Astrocyte (in vitro differentiated cells and primary cell): Measurements from ENCODE around the gene LY9. TPM values are rescaled to one million over a fixed set of nuclear protein-coding genes. Genes with fewer than 3 reads are reported as not detected.

Experiments
- DNase-seq: peaks from one replicate; pipeline ENCODE4 v3.0.0-alpha.2; 2010; ENCODE audit warnings: low read depth
- FAIRE-seq: peaks from 2 replicates; lab custom pipeline; 2011; peaks lifted over from hg19 to GRCh38; lab: Jason Lieb, UNC
- H2AFZ ChIP-seq: 2 replicates; pipeline ENCODE4 v1.6.0; 2012; ENCODE audit warnings: low read depth, low read length, inconsistent platforms
- H3K27ac ChIP-seq: 2 replicates; pipeline ENCODE4 v1.5.1; 2011; ENCODE audit warnings: low read depth, low read length, inconsistent platforms
- H3K27me3 ChIP-seq: 2 replicates; pipeline ENCODE4 v1.6.0; 2011; ENCODE audit warnings: low read length, inconsistent platforms; ENCODE audit not compliant: insufficient read depth
- H3K36me3 ChIP-seq: 2 replicates; pipeline ENCODE4 v1.5.1; 2011; ENCODE audit warnings: low read length, inconsistent platforms; ENCODE audit not compliant: insufficient read depth
- H3K4me1 ChIP-seq: 2 replicates; pipeline ENCODE4 v1.5.1; 2011; ENCODE audit warnings: low read length, inconsistent platforms; ENCODE audit not compliant: insufficient read depth
- H3K4me2 ChIP-seq: 2 replicates; pipeline ENCODE4 v1.6.0; 2012; ENCODE audit warnings: low read length, inconsistent platforms
- H3K4me3 ChIP-seq: 2 replicates; pipeline ENCODE4 v1.5.1; 2011; ENCODE audit warnings: low read depth, mild to moderate bottlenecking, low read length, inconsistent platforms; ENCODE audit not compliant: insufficient read depth
- H3K79me2 ChIP-seq: 2 replicates; pipeline ENCODE4 v1.6.0; 2012; ENCODE audit warnings: mild to moderate bottlenecking, low read length, inconsistent platforms; ENCODE audit not compliant: insufficient read depth
- H3K9ac ChIP-seq: 2 replicates; pipeline ENCODE4 v1.6.0; 2012; ENCODE audit warnings: mild to moderate bottlenecking, low read length, inconsistent platforms
- H3K9me3 ChIP-seq: 2 replicates; pipeline ENCODE4 v1.5.1; 2012; ENCODE audit warnings: low read depth, mild to moderate bottlenecking, low read length, inconsistent platforms; ENCODE audit not compliant: insufficient read depth
- H4K20me1 ChIP-seq: 2 replicates; pipeline ENCODE4 v1.6.0; 2012; ENCODE audit warnings: low read length, inconsistent platforms; ENCODE audit not compliant: insufficient read depth
- H3K27ac Mint-ChIP-seq: one replicate; pipeline ENCODE4 v1.8.0; 2021; ENCODE audit warnings: mild to moderate bottlenecking, mixed read lengths; ENCODE audit not compliant: unreplicated experiment
- H3K27me3 Mint-ChIP-seq: one replicate; pipeline ENCODE4 v1.8.0; 2021; ENCODE audit warnings: low read depth, mixed read lengths; ENCODE audit not compliant: unreplicated experiment
- H3K36me3 Mint-ChIP-seq: one replicate; pipeline ENCODE4 v1.8.0; 2021; ENCODE audit warnings: low read depth, mixed read lengths; ENCODE audit not compliant: unreplicated experiment
- H3K4me1 Mint-ChIP-seq: one replicate; pipeline ENCODE4 v1.8.0; 2021; ENCODE audit warnings: low read depth, mixed read lengths; ENCODE audit not compliant: unreplicated experiment
- H3K4me3 Mint-ChIP-seq: one replicate; pipeline ENCODE4 v1.8.0; 2021; ENCODE audit warnings: mild to moderate bottlenecking, moderate library complexity, mixed read lengths; ENCODE audit not compliant: unreplicated experiment
- H3K9me3 Mint-ChIP-seq: one replicate; pipeline ENCODE4 v1.8.0; 2021; ENCODE audit warnings: mild to moderate bottlenecking, mixed read lengths; ENCODE audit not compliant: unreplicated experiment
- CTCF ChIP-seq: IDR thresholded peaks from 2 replicates; pipeline ENCODE4 v1.5.1; 2011; ENCODE audit warnings: low read depth, mild to moderate bottlenecking, inconsistent platforms, low read length, moderate library complexity; ENCODE audit not compliant: insufficient read depth
- EZH2 ChIP-seq: IDR thresholded peaks from 2 replicates; pipeline ENCODE4 v1.6.1; 2012; ENCODE audit warnings: mild to moderate bottlenecking, low read length, inconsistent platforms; ENCODE audit not compliant: insufficient read depth
- total RNA-seq: library from RNA; stranded (reverse); gene quantifications from 2 replicates; pipeline ENCODE4 v1.2.1, GENCODE V29; 2021

Gene LY9
- total RNA-seq, 1 donor from 2014 or later, result not detected

GRCh38 chr1:160846281-160846680 lies 50.3 kb downstream of the LY9 start:
- Histone ChIP-seq H3K4me2 (no peak overlapping the region), H2AFZ (no peak overlapping the region), H3K27ac (no peak overlapping the region), H3K27me3 (no peaks in the 10 kb centered on the region), H3K36me3 (no peaks in the 10 kb centered on the region), H3K79me2 (no peaks in the 10 kb centered on the region), H3K4me3 (no peak overlapping the region), H3K9me3 (no peaks in the 10 kb centered on the region), H4K20me1 (no peaks in the 10 kb centered on the region), H3K4me1 (no peaks in the 10 kb centered on the region), H3K9ac (no peak overlapping the region)
- H3K4me3 Mint-ChIP-seq, result no peak overlapping the region
- no peaks in the 10 kb centered on the region for H3K9me3 Mint-ChIP-seq
- H3K4me1 Mint-ChIP-seq, result no peaks in the 10 kb centered on the region
- peaks cover 23% of the 10 kb centered on the region for H3K27me3 Mint-ChIP-seq
- FAIRE-seq (no peak), DNase-seq (no peak)
- TF ChIP-seq EZH2 (no peak), CTCF (no peak)
- H3K27ac Mint-ChIP-seq, result no peak overlapping the region
- no peaks in the 10 kb centered on the region for H3K36me3 Mint-ChIP-seq

DNA sequence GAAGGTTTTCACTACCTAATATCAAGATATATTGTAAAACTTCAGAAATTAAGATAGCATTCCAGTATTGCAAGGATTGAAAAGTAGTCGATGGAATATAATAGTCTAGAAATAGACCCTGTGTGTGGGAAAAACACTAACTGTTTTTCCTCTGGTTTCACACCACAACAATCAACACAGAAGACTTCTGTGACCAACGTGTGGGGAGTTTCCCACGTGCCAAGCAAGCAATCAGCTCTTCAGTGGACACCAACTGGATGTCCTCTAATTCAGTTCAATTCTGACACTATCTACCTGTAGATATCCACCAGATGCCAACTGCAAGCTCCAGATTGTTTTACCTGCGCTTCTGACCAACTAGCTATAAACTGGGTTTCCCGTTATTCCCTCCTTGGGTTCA lies 54.6 kb downstream of the LY9 start:
- FAIRE-seq, result no peak

More for the DNA sequence above, 54.6 kb downstream of the LY9 start:
- no peak overlapping the region for H3K4me2 ChIP-seq
- Mint-ChIP-seq H3K4me1 (no peaks in the 10 kb centered on the region), H3K27ac (no peak overlapping the region), H3K4me3 (no peak overlapping the region), H3K9me3 (no peaks in the 10 kb centered on the region), H3K27me3 (peaks cover 6% of the 10 kb centered on the region), H3K36me3 (no peaks in the 10 kb centered on the region)
- no peaks in the 10 kb centered on the region for H3K27me3 ChIP-seq
- no peak for DNase-seq
- TF ChIP-seq EZH2 (no peak), CTCF (no peak)
- H3K36me3 ChIP-seq, result no peaks in the 10 kb centered on the region
- H3K4me1 ChIP-seq, result no peaks in the 10 kb centered on the region
- H3K27ac ChIP-seq, result no peak overlapping the region
- H3K9me3 ChIP-seq, result no peaks in the 10 kb centered on the region
- H2AFZ ChIP-seq, result no peak overlapping the region
- no peak overlapping the region for H3K4me3 ChIP-seq
- no peaks in the 10 kb centered on the region for H3K79me2 ChIP-seq
- no peaks in the 10 kb centered on the region for H4K20me1 ChIP-seq
- no peak overlapping the region for H3K9ac ChIP-seq
